C1 segment of cervical spinal cord (tissue), 14 donors: ENCODE data around the gene PGS1.

Source experiments
- DNase-seq, 14 donors: peaks; one replicate each; lab custom pipeline; 2025; lab: John Stamatoyannopoulos, UW

PGS1 gene

GRCh38 chr17:78426293-78426879 is 47.9 kb downstream of the PGS1 start:
- peak in 8 of 14 donors; percentile 25 to 77 (median 42) for DNase-seq

GRCh38 chr17:78427140-78427539 is 48.7 kb downstream of the PGS1 start:
- DNase-seq = no peak

- no peak for DNase-seq
Measured at GRCh38 chr17:78428025-78428575, 49.7 kb downstream of the PGS1 start.

- DNase-seq = no peak
Measured at GRCh38 chr17:78428836-78429617, 50.6 kb downstream of the PGS1 start.

- DNase-seq = no peak
Measured at GRCh38 chr17:78429618-78429995, 51.2 kb downstream of the PGS1 start.

- DNase-seq = no peak
Measured at GRCh38 chr17:78430892-78431691, 52.6 kb downstream of the PGS1 start.

GRCh38 chr17:78431692-78431958 is 53.2 kb downstream of the PGS1 start:
- no peak for DNase-seq

GRCh38 chr17:78432226-78433012 is 54.0 kb downstream of the PGS1 start:
- DNase-seq = peak in 12 of 14 donors; percentile 23 to 81 (median 62)

- no peak for DNase-seq
Measured at GRCh38 chr17:78433013-78433727, 54.7 kb downstream of the PGS1 start.

- DNase-seq = no peak
Measured at GRCh38 chr17:78433780-78434335, 55.4 kb downstream of the PGS1 start.

- no peak for DNase-seq
Measured at GRCh38 chr17:78434455-78435329, 56.2 kb downstream of the PGS1 start.

- DNase-seq = no peak
Measured at GRCh38 chr17:78435330-78436005, 57.0 kb downstream of the PGS1 start.

- no peak for DNase-seq
Measured at GRCh38 chr17:78437508-78438169, 59.2 kb downstream of the PGS1 start.

- no peak for DNase-seq
Measured at GRCh38 chr17:78438271-78438691, 59.8 kb downstream of the PGS1 start.

- no peak for DNase-seq
Measured at GRCh38 chr17:78438694-78439325, 60.4 kb downstream of the PGS1 start.

GRCh38 chr17:78441271-78441971 is 63.0 kb downstream of the PGS1 start:
- DNase-seq = no peak

GRCh38 chr17:78442648-78443218 is 64.3 kb downstream of the PGS1 start:
- peak in 2 of 14 donors; percentile 30 to 72 for DNase-seq
